Activated CD8-positive, alpha-beta memory T cell treated with anti-CD3 and anti-CD28 coated beads, Interleukin-2, amount 50 U/mL, for 24 hours (primary cell): ENCODE data around the gene XPO5.
"Not testable (repeated sequence)": the region's sequence is repeated elsewhere in the genome, so short reads cannot be mapped to it uniquely, and the experiment has no call there.

Experiments used
- DNase-seq: peaks from one replicate; pipeline ENCODE4 v3.0.0-alpha.2; 2020; ENCODE audit errors: extremely low read depth

Gene XPO5

GRCh38 chr6:43575772-43576551, at the start of gene XPO5, which contains the start of gene POLH:
Gene XPO5, minus strand, starts transcription at chr6:43576038. Its CDS starts 174 bp downstream, at chr6:43575864.
Gene POLH, plus strand, starts transcription at chr6:43576185. Its CDS starts 6,135 bp downstream, at chr6:43582320.
- peak; percentile 66 for DNase-seq

GRCh38 chr6:43625393-43625992, 49.7 kb upstream of the XPO5 start:
- no peak for DNase-seq

GRCh38 chr6:43624786-43625288, 49.0 kb upstream of the XPO5 start:
- no peak for DNase-seq

GRCh38 chr6:43623880-43624785, 48.3 kb upstream of the XPO5 start:
- no peak for DNase-seq

GRCh38 chr6:43622541-43622940, 46.7 kb upstream of the XPO5 start:
- DNase-seq = no peak

- no peak for DNase-seq
These were observed 46.0 kb upstream of the XPO5 start for GRCh38 chr6:43621836-43622180.

- DNase-seq = no peak
These were observed 45.4 kb upstream of the XPO5 start for GRCh38 chr6:43621078-43621835.

GRCh38 chr6:43616725-43617472, 41.1 kb upstream of the XPO5 start:
- no peak for DNase-seq

- no peak for DNase-seq
These were observed 38.5 kb upstream of the XPO5 start for GRCh38 chr6:43614396-43614730.

- DNase-seq = no peak
These were observed 38.0 kb upstream of the XPO5 start for GRCh38 chr6:43613721-43614395.

GRCh38 chr6:43610431-43610830, 34.6 kb upstream of the XPO5 start:
- DNase-seq = no peak

- DNase-seq = no peak
These were observed 33.6 kb upstream of the XPO5 start for GRCh38 chr6:43609402-43609801.

- DNase-seq = no peak
These were observed 33.0 kb upstream of the XPO5 start for GRCh38 chr6:43608807-43609206.

- DNase-seq = no peak
These were observed 32.5 kb upstream of the XPO5 start for GRCh38 chr6:43608310-43608763.

GRCh38 chr6:43606019-43606418, 30.2 kb upstream of the XPO5 start:
- DNase-seq = no peak

GRCh38 chr6:43604174-43604573, 28.3 kb upstream of the XPO5 start:
- no peak for DNase-seq

- DNase-seq = no peak
These were observed 24.8 kb upstream of the XPO5 start for GRCh38 chr6:43600595-43600994.

GRCh38 chr6:43593938-43594337, 18.1 kb upstream of the XPO5 start:
- no peak for DNase-seq

GRCh38 chr6:43589564-43589963, 13.7 kb upstream of the XPO5 start:
- not testable (repeated sequence) for DNase-seq

GRCh38 chr6:43588194-43588593, 12.4 kb upstream of the XPO5 start:
- no peak for DNase-seq
